Measurements from ENCODE around the gene P2RY2.

GRCh38 chr11:73227571-73228211, 9.6 kb downstream of the P2RY2 start:
- no peak for TF ChIP-seq TAF1 (IDR thresholded peaks at IDR 0.05; ENCODE audit: low read depth, low read length)
- TF ChIP-seq POLR2AphosphoS5 (IDR thresholded peaks at IDR 0.05; ENCODE audit: low read depth, low read length) = no peak
- no peak for TF ChIP-seq POLR2A (IDR thresholded peaks at IDR 0.05; ENCODE audit: low read depth, low read length)
- TF ChIP-seq PAX5 (IDR thresholded peaks at IDR 0.05; ENCODE audit: insufficient read depth, low read length, severe bottlenecking) = no peak
